ACHN (cell line): Measurements from ENCODE around the gene IRF4.

Source experiments
- DNase-seq: peaks from one replicate; pipeline ENCODE4 v3.0.0-alpha.2; 2015
- in situ Hi-C: cut with HindIII; loops from 2 replicates; pipeline ENCODE4 v1.10.0; 2017; ENCODE audit warnings: low sequenced_read_pairs, low pct_ligation_motif_present, low pct_unique_long_range_greater_than_20kb

Gene IRF4

GRCh38 chr6:392441-393390, 1.2 kb downstream of the IRF4 start:
- in situ Hi-C loops: no loop called here
- DNase-seq: no peak

GRCh38 chr6:393391-394221, 2.1 kb downstream of the IRF4 start:
- DNase-seq: no peak
- in situ Hi-C loops: no loop called here

- DNase-seq: no peak
- in situ Hi-C loops: no loop called here
Measured at GRCh38 chr6:394641-395289, 3.2 kb downstream of the IRF4 start.

DNA sequence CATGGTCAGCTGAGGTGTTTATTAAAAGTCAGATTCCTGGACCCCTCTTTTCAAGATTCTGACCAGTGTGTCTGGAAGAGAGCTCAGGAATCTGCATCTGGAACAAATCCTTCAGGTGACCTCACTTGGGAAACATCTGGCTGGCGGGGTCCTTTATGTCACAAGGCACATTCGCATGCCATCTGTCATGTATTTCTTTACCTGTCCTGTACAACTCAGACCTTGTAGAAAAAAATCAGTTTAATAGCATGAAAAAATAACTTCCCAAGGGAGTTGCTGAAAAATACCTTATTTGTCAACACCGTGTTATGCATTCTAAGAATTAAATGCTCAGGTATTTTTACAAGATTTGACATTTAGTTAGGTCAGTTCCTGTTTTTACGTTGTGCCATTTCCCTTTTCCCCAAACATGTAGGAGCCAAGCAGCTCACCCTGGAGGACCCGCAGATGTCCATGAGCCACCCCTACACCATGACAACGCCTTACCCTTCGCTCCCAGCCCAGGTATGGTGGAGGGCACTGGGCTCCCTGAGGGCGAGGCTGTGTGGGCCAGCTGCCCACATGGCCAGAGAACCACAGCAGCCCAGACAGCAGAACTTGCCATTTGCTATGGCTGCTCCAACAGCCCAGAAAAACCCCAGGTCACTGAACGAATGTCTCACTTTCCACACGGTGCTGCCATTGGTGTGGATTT, 4.0 kb downstream of the IRF4 start:
- in situ Hi-C loops: no loop called here
- no peak for DNase-seq

- DNase-seq: no peak
- in situ Hi-C loops: no loop called here
Measured at GRCh38 chr6:396126-396520, 4.6 kb downstream of the IRF4 start.

GRCh38 chr6:397056-397455, 5.5 kb downstream of the IRF4 start:
- in situ Hi-C loops: no loop called here
- DNase-seq: no peak

GRCh38 chr6:397604-398003, 6.1 kb downstream of the IRF4 start:
- in situ Hi-C loops: no loop called here

DNA sequence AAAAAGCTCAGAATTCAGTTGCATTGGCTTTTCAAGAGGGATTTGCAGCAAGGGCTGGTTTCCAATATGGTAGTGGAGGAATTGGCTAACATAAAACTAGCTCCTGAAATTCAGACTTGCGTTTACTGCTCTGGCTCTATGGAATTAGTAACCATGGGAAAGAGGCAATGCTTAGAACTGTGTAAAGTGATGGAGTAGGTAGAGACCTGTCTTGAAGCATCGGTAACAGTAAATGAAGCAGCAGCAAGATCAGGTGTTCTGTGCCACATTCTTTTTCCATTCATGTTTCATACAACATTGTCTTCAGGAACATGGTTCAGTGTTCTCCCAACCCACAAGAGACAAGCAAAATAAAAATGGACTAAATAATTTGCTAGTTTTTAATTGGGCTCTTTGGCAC, 6.5 kb downstream of the IRF4 start:
- no peak for DNase-seq
- in situ Hi-C loops: no loop called here

More at GRCh38 chr6:397604-398003, 6.1 kb downstream of the IRF4 start:
- no peak for DNase-seq

DNA sequence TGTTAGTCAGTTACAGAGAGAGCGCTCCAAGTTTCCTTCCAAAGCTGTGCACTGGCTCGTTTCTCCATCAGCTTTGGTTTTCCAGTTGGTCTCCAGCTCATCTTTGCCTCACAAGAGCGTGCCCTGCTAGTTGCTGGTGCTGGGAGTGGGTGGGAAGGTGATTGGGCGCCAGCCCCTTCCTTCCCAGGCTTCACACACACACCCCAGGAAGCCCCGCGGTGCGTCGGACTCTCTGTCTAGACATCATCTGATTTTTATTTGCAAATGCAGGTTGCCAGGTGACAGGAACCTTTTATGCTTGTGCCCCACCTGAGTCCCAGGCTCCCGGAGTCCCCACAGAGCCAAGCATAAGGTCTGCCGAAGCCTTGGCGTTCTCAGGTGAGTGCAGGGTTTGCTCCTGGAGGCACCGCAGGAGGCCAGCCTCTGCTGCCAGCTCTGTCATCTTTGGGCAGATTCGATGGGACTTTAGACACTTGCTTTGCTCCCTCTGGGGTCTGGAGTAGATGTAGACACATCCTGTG, 7.1 kb downstream of the IRF4 start:
- no peak for DNase-seq
- in situ Hi-C loops: no loop called here

- in situ Hi-C loops: no loop called here
- DNase-seq: no peak
Measured at GRCh38 chr6:399785-400534, 8.4 kb downstream of the IRF4 start.

DNA sequence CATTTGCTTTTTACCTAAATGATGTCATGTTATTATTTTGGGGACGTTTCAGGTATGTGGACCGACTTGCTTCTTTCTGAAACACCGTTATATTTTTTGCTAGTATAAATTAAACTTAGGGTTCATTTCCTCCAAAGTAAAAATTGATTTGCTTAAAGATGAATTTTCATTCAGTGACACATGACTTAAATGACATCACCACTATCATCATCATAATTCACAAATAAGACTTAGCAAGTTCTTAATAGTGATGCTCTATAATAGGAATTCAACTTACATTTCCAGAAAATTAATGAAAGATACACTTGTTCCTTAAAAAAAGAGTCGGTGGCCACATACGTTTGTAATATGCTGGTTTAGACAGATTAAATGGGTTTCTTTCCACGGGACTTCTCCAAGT, 9.3 kb downstream of the IRF4 start:
- in situ Hi-C loops: no loop called here
- no peak for DNase-seq

GRCh38 chr6:401239-401993, 9.9 kb downstream of the IRF4 start:
- DNase-seq: no peak
- in situ Hi-C loops: no loop called here

DNA sequence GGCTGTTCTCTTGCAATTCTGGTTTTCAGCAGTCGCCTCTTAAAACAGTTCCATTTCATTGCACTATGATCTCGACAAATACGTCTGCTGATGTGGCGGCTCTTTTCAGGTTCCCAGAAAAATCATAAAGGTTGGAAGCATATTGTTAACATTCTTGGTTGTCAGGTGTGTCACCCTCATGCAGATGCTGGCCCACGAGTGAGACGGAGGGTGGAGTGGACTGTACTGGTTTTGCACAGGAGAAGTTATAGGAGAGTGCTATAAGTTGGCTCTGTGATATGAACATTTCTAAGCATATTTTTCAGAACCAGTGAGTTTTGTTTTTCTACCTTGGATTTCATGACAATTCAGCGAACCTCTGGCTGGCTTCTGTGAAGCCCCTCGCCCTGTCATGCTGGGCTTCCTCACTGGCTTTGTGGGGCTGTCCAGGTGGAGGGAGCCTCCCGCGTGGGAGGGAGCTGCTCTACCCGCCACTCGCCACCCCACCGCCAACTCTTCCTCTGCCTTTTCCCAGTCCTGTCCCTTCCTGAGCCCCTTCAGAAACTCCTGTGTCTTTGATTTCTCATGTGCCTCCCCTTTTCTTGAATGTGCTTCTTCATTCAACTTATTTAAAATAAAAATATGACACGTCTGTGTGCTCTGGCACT, 10.6 kb downstream of the IRF4 start:
- DNase-seq: no peak
- in situ Hi-C loops: no loop called here

- in situ Hi-C loops: no loop called here
- DNase-seq: no peak
Measured at GRCh38 chr6:402901-403658, 11.5 kb downstream of the IRF4 start.

DNA sequence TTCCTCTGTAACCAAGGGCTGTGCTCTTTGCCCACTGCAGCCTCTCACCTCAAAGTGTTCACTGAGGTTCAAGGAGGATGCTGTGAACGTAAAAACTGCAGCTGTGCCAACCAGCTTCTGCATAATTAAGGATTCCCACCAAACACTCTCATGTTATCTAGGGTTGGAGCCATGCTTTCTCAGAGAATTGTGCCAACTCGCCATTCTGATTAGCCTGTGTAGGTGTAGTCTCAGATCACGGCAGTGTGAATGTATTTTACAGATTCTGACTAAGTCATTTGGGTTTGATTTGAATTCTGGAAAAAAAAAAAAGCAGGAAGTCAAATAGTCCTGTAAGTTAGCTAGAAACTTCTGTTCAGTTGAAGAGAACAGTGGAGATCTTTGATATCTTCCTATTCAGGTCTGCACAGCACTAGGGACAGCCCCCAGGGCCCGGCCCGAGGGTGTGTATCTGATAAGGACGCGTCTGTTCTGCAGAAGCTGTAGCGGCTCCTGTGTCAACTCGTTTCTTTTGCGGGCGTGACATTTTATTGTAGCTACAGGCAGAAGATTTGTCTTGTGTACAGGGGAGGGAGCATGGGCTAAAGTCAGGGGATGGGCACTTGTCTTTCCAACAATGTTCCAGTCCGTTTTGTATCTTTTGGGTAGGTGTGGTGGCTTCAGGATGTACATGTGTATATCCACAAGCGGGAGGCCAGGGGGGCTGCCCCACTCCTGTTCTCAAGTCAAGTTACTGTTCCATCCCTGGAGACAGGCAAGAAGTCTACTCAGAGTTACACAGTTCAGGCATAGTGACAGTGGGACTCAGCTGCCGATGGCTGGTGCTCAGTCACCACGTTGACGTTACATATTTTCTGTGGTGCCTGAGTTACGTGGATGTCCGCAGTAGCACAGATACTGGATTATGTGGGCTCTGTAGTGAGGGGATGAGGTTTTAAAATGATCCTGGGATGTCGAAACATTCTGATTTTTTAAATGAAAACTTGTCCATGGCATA, 12.4 kb downstream of the IRF4 start:
- no peak for DNase-seq
- in situ Hi-C loops: no loop called here
